Stimulated activated CD4-positive, alpha-beta T cell treated with anti-CD3 and anti-CD28 coated beads, Interleukin-4, amount 100 ng/mL, for 24 hours (primary cell): ENCODE measurements around the gene LTO1.

Experiments used
- DNase-seq: peaks from one replicate; pipeline ENCODE4 v3.0.0-alpha.2; 2020

Gene LTO1

GRCh38 chr11:69674267-69674885 lies 777 bp downstream of the LTO1 start:
- peak; percentile 14 for DNase-seq

GRCh38 chr11:69671734-69672465 lies 3.3 kb downstream of the LTO1 start:
- no peak for DNase-seq

- peak; percentile 67 for DNase-seq
Observed at GRCh38 chr11:69670158-69670845, 4.9 kb downstream of the LTO1 start.

- DNase-seq = no peak
Observed at GRCh38 chr11:69669486-69669885, 5.7 kb downstream of the LTO1 start.

GRCh38 chr11:69667619-69668604 lies 7.2 kb downstream of the LTO1 start:
- DNase-seq = no peak

- DNase-seq = no peak
Observed at GRCh38 chr11:69666752-69667536, 8.2 kb downstream of the LTO1 start.

- no peak for DNase-seq
Observed at GRCh38 chr11:69666261-69666660, 8.9 kb downstream of the LTO1 start.

GRCh38 chr11:69665669-69666068 lies 9.5 kb downstream of the LTO1 start:
- DNase-seq = no peak

GRCh38 chr11:69664901-69665300 lies 10.3 kb downstream of the LTO1 start:
- no peak for DNase-seq

- DNase-seq = no peak
Observed at GRCh38 chr11:69664103-69664775, 10.9 kb downstream of the LTO1 start.

- DNase-seq = no peak
Observed at GRCh38 chr11:69663326-69663725, 11.8 kb downstream of the LTO1 start.

- no peak for DNase-seq
Observed at GRCh38 chr11:69662806-69663205, 12.3 kb downstream of the LTO1 start.

GRCh38 chr11:69662021-69662698 lies 13.0 kb downstream of the LTO1 start:
- DNase-seq = no peak

GRCh38 chr11:69661413-69661715 lies 13.8 kb downstream of the LTO1 start:
- no peak for DNase-seq

GRCh38 chr11:69660001-69660500 lies 15.1 kb downstream of the LTO1 start:
- no peak for DNase-seq

GRCh38 chr11:69659591-69659990 lies 15.6 kb downstream of the LTO1 start:
- DNase-seq = no peak

GRCh38 chr11:69658626-69659450 lies 16.3 kb downstream of the LTO1 start:
- DNase-seq = no peak

- DNase-seq = no peak
Observed at GRCh38 chr11:69657911-69658625, 17.1 kb downstream of the LTO1 start.

GRCh38 chr11:69657456-69657910 lies 17.7 kb downstream of the LTO1 start:
- DNase-seq = no peak
